ENCODE results near the gene NABP1.
A peak's percentile ranks its signal among the peaks of the same experiment; 100 is the strongest.

Gene NABP1

GRCh38 chr2:191649519-191649918 lies 28.4 kb upstream of the NABP1 start:
- no peak for DNase-seq (ENCODE audit: low read depth)

- DNase-seq (ENCODE audit: low read depth) = no peak
Measured at GRCh38 chr2:191650896-191651773, 26.8 kb upstream of the NABP1 start.

GRCh38 chr2:191653667-191654391 lies 24.1 kb upstream of the NABP1 start:
- DNase-seq (ENCODE audit: low read depth) = no peak

- no peak for DNase-seq (ENCODE audit: low read depth)
Measured at GRCh38 chr2:191656391-191656790, 21.5 kb upstream of the NABP1 start.

DNA sequence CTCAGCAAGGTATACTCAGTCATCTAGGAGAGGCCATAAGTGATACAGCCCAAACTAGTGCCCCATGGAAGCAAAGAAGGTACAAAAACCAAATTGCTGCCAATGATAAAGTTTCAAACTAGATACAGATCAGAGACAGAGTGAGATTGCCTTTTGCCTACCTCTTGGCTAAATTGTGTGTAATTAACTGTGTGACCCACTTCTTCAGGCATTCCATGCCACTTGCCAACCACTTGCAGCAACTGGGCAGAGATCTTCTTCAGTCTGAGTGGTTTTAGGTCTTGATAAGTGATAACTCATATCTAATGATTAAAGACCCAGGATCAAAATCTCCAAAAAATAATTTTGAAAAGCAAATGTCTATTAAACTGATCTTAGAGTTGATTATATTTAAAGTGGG lies 21.1 kb upstream of the NABP1 start:
- DNase-seq (ENCODE audit: low read depth) = no peak

GRCh38 chr2:191657977-191658376 lies 20.0 kb upstream of the NABP1 start:
- DNase-seq (ENCODE audit: low read depth) = no peak

- DNase-seq (ENCODE audit: low read depth) = no peak
Measured at GRCh38 chr2:191659198-191659597, 18.7 kb upstream of the NABP1 start.

- no peak for DNase-seq (ENCODE audit: low read depth)
Measured at GRCh38 chr2:191660575-191660974, 17.4 kb upstream of the NABP1 start.

DNA sequence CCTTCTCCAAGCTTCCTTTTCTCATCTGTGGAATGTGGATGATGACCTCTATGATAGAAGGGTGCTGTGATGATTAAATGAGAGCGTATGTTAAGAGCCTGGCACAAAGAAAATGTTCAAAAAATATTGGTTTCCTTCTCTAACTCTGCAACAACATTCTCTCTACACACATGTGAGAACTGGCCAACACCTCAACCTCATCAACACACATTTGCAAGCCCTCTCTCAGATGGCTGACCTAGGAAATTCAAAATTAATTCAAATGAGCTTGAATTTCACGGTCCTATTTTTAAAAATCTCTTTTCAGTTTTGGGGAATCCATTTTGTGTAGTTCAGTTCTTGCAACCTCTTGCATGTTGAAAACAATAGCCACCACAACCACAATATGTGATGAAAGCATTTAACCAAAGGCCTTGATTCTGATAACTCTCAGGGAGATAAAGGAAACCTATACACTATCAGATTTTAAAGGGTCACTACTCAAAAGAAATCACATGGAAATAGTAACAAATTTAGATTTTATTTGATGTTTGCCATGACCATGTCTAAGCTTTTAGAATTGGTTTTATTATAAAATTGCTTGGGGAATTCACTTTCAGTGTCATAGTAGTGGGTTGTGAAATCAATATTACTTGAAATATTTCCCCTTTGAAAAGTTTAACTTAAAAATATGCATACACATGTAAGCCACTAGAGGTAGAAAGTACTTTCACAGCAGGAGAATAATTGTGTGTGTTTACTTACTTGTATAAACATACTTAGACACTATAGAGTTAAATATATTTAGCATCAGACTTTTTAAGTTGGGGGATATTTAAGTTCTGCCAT lies 16.6 kb upstream of the NABP1 start:
- DNase-seq (ENCODE audit: low read depth) = no peak

DNA sequence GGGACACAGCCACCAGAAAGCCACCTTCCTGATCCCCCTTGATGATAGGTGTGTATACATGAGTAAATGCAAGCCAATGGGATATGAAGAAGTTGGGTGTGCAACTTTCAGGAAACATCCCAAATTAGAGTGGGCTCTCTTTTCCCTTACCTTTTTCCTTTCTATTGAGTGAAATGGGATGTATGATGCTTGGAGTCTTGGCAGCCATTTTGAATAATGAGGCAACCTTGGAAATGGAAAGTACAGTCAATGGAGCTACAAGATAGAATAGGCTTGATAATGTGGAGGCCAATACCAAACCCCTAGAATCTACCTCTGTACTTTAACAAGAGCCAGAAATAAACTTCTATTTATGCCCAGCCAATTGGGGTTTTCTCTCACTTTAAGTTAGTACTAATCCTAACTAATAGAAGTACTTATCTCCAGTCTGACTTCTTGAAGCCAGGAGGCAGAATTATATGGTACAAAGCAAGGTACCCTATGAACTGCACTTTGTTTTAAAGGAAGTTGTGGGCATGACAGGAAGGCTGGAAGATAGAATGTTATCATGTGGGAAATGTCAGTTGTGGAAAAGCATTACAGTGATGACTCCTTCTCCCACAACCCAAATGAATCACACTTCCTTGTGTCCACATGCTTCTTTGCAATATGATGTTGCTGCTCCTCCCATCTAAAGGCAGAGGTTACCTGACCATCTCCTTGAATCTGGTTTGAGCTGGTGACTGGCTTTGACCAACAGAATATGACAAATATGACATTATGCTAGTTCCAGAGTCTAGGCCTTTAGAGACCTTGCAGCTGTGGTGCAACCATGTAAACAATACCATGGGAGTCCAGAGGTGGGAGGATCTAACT lies 12.9 kb upstream of the NABP1 start:
- DNase-seq (ENCODE audit: low read depth) = no peak

DNA sequence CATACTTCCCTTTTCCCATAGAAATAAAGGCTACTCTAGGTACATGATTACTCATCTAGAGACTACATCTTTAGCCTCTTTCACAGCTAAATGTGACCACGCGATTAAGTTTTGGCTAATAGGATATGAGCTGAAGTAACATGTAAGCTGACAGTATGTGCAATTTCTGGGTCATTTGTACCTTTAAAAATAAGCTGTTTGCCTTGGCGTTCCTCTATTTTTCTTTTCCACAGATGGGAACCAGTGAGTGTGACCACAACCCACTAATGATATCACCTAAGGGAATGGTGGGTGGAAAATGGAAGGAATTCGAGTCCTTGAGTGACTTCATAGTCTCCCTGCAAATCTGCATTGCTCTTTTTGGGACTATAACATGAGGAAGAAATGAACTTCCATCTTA lies 11.7 kb upstream of the NABP1 start:
- DNase-seq (ENCODE audit: low read depth) = no peak

- no peak for DNase-seq (ENCODE audit: low read depth)
Measured at GRCh38 chr2:191666732-191667131, 11.2 kb upstream of the NABP1 start.

GRCh38 chr2:191670076-191670475 lies 7.9 kb upstream of the NABP1 start:
- DNase-seq (ENCODE audit: low read depth) = no peak

DNA sequence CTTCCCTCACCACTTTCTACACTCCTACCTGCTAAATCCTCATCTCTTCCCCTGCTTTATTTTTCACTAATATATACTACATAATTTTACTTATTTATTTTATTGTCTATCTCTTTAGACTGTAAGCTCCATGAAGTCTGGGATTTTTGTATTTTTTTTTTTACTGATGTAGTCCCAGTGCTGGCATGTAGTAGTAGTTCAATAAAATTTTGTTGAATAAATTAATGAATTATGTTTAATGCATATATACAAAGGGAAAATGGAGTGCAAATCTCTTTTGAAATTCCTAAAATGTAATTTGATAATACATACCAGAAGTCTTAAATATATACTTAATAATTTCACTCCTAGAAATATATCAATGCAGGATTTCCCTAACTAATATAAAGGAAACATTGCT lies 7.1 kb upstream of the NABP1 start:
- DNase-seq (ENCODE audit: low read depth) = no peak

DNA sequence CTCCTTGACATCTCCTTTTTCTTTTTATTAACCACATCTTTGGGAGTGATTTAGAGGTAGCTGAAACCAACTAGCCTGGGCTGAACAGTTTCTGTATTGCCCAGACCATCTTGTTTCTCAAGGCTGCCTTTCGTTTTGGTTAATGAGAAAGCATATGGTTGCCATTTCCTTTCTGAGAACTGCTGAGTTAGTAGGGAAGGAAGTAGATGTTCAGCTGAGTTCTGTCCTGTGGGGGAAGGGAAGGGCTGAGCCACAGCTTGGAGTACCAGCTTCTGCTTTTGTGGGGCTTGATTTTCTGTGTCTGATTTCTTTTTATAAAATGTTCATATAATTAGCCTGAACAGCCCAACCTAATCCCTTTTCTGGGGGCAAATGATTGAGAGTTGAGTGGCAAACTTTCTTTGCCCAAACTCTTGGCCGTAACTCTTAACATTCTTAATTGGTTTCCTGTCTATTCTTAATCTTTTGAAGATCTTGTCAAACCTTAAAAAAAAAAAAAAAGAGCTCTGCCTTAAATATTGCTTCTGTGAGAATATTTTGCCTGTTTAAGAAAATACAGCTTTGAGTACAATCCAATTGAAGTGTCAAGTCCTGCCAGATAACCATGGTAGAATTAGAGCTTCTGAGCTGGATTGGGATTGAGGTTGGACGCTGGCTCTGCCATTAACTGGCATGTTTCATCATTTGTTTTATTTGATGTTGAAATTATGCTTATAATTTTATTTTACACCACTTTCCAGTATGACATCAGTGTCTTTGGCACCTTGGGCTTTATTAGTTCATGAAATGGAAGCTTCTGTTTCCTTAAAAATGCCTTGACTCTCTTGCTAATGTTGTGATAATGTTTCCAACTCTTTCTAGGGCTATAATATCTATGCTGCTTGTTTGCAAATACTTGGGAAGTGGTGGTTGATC lies 1.9 kb upstream of the NABP1 start:
- DNase-seq (ENCODE audit: low read depth) = peak; percentile 20

DNA sequence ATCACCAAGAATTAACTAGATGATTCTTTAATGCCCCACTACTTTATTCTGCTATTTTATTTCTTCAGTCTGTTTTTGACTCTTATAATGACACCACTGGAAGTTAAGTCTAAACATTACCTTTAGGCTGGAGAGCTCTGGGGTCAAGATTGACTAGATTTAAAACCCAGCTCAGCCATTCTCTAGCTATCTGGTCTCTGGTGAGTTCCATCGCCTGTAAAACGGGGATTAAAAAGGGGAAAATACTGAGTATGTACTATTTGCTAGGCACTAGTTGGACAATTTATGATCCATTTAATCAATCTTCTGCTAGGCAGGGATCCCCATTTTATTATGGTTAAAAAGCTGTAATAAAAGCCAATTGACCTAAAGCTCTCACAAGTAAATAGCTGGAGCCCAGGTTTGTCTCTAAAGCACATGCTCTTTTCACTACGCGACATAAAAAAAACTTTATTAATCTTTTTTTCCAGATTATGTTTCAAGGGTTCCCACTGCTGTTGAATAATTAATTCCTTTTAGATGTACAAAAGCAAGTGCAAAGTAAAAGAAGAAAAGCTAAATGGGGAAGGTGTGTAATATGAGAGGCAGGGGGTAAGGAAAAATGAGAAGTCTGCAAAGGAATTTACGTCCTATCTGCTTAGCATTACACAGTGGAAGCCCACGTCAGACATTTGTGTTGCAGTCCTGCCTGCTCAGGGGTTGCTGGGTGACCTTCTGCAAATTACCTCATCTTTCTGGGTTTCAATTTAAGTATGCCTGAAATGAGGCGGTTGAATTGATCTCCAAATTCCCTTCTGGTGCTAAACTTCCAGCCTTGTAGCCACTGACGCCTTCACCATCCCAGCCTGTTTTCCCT lies 918 bp upstream of the NABP1 start:
- peak; percentile 25 for DNase-seq (ENCODE audit: low read depth)

GRCh38 chr2:191678437-191679100 lies 633 bp downstream of the NABP1 start:
- DNase-seq (ENCODE audit: low read depth) = peak; percentile 37

- no peak for DNase-seq (ENCODE audit: low read depth)
Measured at GRCh38 chr2:191679818-191680600, 2.1 kb downstream of the NABP1 start.

Measured in activated gamma-delta T cell treated with anti-CD3 and anti-CD28 coated beads, Interleukin-2, amount 50 U/mL, for 16 hours (primary cell).